DOHH2 (cell line): ENCODE results near the gene PANX2.

Source experiments
- H3F3A ChIP-seq: fragments of 200-600 bp; sonication (generic), shearing (Covaris generic); 2 replicates; pipeline ENCODE4 v1.6.0; 2016; ENCODE audit warnings: antibody characterized with exemption, mild to moderate bottlenecking; ENCODE audit not compliant: control insufficient read depth, insufficient read depth
- H3K27ac ChIP-seq: fragments of 200-600 bp; sonication (generic); 2 replicates; pipeline ENCODE4 v1.5.1; 2014; ENCODE audit warnings: low read depth, mild to moderate bottlenecking, low read length, moderate library complexity
- H3K27me3 ChIP-seq: fragments of 200-600 bp; sonication (generic); 2 replicates; pipeline ENCODE4 v1.6.1; 2014; ENCODE audit warnings: mild to moderate bottlenecking, low read length, mixed read lengths; ENCODE audit not compliant: control insufficient read depth
- H3K36me3 ChIP-seq: fragments of 200-600 bp; sonication (generic); 2 replicates; pipeline ENCODE4 v1.6.1; 2014; ENCODE audit warnings: mild to moderate bottlenecking, low read length, moderate library complexity, mixed read lengths; ENCODE audit not compliant: control insufficient read depth
- H3K4me1 ChIP-seq: fragments of 200-600 bp; sonication (generic); 2 replicates; pipeline ENCODE4 v1.6.1; 2014; ENCODE audit warnings: mild to moderate bottlenecking, low read length, mixed read lengths; ENCODE audit not compliant: control insufficient read depth
- H3K4me2 ChIP-seq: fragments of 200-600 bp; sonication (generic); 2 replicates; pipeline ENCODE4 v1.6.0; 2014; ENCODE audit warnings: mild to moderate bottlenecking, low read length, moderate library complexity
- H3K4me3 ChIP-seq: fragments of 200-600 bp; sonication (generic); 2 replicates; pipeline ENCODE4 v1.5.1; 2014; ENCODE audit warnings: mild to moderate bottlenecking, low read length, mixed read lengths
- H3K79me2 ChIP-seq: fragments of 200-600 bp; sonication (generic); 2 replicates; pipeline ENCODE4 v1.6.1; 2014; ENCODE audit warnings: mild to moderate bottlenecking, low read length, mixed read lengths; ENCODE audit not compliant: control insufficient read depth
- H3K9me2 ChIP-seq: fragments of 200-600 bp; sonication (generic); replicated peaks from 2 replicates; pipeline ENCODE4 v1.6.1; 2014; ENCODE audit warnings: mild to moderate bottlenecking, low read length, mixed read lengths; ENCODE audit not compliant: control insufficient read depth
- H3K9me3 ChIP-seq: fragments of 200-600 bp; sonication (generic); 2 replicates; pipeline ENCODE4 v1.6.1; 2014; ENCODE audit warnings: antibody characterized with exemption, low read length, mixed read lengths; ENCODE audit not compliant: control insufficient read depth, insufficient read depth
- H4K20me1 ChIP-seq: fragments of 200-600 bp; sonication (generic); 2 replicates; pipeline ENCODE4 v1.6.0; 2014; ENCODE audit warnings: low read depth, mild to moderate bottlenecking, antibody characterized with exemption, low read length, moderate library complexity; ENCODE audit not compliant: control insufficient read depth, insufficient read depth
- EZH2phosphoT487 ChIP-seq: fragments of 200-600 bp; sonication (generic); IDR thresholded peaks from 2 replicates; pipeline ENCODE4 v1.6.1; 2017; ENCODE audit warnings: borderline replicate concordance, mild to moderate bottlenecking, antibody characterized with exemption, low read length, moderate library complexity, mixed read lengths
- TF ChIP-seq, protein P1 (sequence below): fragments of 200-600 bp; sonication (generic); IDR thresholded peaks from one replicate; pipeline ENCODE4 v1.5.1; 2014; ENCODE audit warnings: antibody characterized with exemption, mild to moderate bottlenecking, low read depth, low read length; ENCODE audit not compliant: poor library complexity, severe bottlenecking

PANX2 gene

DNA sequence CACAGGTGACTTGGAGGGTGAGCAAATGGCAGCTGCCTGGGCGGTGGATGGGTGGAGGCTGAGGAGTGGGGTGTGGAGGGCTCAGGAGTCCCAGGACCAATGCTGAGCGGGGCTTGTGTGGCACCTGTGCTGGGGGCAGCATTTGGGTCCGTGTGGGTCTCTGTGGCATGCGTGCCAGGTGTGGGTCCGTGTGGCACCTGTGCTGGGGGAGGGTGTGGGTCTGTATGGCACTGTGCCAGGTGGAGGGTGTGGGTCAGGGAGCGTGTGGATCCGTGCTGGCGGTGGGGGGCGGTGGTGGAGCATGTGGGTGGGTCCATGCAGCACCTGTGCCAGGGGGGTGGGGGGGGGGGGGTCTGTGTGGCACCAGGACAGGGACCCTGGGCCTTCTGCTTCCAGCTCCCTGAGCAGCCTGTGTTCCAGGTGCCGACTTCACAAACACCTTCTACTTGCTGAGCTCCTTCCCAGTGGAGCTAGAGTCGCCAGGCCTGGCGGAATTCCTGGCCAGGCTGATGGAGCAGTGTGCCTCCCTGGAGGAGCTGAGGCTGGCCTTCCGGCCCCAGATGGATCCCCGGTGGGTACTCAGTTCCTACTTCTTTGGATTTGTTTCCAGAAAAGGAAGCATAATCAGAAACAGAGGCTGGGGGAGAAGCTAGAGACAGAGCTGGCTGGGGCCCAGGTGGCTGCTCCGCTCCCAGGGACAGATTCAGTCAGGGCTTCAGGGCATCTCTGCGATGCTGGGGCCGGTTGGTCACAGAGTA lies 44.9 kb downstream of the PANX2 start:
- Histone ChIP-seq H3F3A (no peaks in the 10 kb centered on the region), H3K4me3 (no peak overlapping the region), H3K4me2 (no peak overlapping the region), H3K36me3 (peaks cover 90% of the 10 kb centered on the region), H3K9me3 (no peaks in the 10 kb centered on the region), H3K4me1 (no peaks in the 10 kb centered on the region), H3K9me2 (no peaks in the 10 kb centered on the region), H3K79me2 (peaks cover 54% of the 10 kb centered on the region), H3K27me3 (no peaks in the 10 kb centered on the region), H3K27ac (no peak overlapping the region), H4K20me1 (peaks cover 4% of the 10 kb centered on the region; the same call in 1 of the 2 replicates)
- TF ChIP-seq, protein P1, sequence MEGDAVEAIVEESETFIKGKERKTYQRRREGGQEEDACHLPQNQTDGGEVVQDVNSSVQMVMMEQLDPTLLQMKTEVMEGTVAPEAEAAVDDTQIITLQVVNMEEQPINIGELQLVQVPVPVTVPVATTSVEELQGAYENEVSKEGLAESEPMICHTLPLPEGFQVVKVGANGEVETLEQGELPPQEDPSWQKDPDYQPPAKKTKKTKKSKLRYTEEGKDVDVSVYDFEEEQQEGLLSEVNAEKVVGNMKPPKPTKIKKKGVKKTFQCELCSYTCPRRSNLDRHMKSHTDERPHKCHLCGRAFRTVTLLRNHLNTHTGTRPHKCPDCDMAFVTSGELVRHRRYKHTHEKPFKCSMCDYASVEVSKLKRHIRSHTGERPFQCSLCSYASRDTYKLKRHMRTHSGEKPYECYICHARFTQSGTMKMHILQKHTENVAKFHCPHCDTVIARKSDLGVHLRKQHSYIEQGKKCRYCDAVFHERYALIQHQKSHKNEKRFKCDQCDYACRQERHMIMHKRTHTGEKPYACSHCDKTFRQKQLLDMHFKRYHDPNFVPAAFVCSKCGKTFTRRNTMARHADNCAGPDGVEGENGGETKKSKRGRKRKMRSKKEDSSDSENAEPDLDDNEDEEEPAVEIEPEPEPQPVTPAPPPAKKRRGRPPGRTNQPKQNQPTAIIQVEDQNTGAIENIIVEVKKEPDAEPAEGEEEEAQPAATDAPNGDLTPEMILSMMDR = no peak

DNA sequence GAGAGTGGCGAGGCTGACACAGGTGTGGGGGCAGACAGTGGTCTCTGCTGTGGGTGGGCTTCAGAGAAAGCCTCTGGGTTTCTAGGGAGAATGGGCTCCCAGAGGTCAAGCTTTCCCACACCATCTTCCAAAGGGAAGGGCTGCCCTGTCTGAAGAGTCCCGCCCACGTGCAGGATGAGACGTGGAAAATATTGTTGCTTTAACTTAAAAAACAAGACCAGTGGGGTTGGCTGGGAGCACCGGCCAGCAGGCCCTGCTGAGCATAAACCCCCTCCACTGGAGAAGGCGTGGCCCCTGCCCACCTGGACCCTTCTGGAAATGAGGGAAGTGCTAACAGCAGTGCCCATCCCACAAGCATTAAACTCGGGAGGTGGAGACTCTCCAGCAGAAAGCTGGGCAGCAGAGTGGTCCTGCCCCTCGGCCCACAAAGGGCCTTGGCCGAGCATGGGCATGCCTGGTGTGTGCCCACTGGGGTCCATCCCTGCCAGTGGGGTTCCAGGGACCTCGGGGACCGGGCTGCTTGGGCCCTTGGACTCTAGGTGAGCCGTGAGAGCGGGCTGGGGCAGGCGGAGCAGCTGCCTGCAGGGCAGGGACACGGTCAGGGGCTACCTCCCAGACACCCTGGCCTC lies 45.6 kb downstream of the PANX2 start:
- H4K20me1 ChIP-seq = peaks cover 3% of the 10 kb centered on the region; the same call in 1 of the 2 replicates
- H3K4me1 ChIP-seq = no peaks in the 10 kb centered on the region
- peaks cover 47% of the 10 kb centered on the region for H3K79me2 ChIP-seq
- H3F3A ChIP-seq = no peaks in the 10 kb centered on the region
- no peaks in the 10 kb centered on the region for H3K27me3 ChIP-seq
- no peaks in the 10 kb centered on the region for H3K9me2 ChIP-seq
- no peaks in the 10 kb centered on the region for H3K9me3 ChIP-seq
- H3K27ac ChIP-seq = no peak overlapping the region
- no peak overlapping the region for H3K4me2 ChIP-seq
- TF ChIP-seq, protein P1 = no peak
- TF ChIP-seq EZH2phosphoT487 = no peak
- peaks cover 90% of the 10 kb centered on the region for H3K36me3 ChIP-seq
- no peak overlapping the region for H3K4me3 ChIP-seq

DNA sequence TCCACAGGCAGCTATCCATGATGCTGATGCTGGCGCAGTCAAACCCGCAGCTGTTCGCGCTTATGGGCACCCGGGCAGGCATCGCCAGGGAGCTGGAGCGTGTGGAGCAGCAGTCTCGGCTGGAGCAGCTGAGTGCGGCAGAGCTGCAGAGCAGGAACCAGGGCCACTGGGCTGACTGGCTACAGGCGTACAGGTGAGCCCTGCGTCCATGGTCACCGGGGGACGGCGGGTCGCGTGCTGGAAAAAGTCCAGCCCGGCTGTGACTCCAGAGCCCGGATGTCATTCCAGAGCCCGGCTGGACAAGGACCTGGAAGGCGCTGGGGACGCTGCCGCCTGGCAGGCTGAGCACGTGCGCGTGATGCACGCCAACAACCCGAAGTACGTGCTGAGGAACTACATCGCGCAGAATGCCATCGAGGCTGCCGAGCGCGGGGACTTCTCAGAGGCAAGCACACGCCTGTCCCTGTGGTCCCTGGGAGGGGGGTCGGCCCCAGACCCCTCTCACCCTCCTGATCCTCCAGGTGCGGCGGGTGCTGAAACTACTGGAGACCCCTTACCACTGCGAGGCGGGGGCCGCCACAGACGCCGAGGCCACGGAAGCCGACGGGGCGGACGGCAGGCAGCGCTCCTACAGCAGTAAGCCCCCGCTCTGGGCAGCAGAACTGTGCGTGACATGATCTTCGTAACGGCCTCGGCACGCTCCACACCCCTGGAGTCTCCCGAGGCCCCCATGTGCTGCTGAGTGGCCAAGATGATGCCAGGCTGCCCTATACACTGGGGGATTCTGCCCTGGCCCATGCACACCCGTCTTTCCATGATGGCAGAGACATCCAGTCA lies 46.4 kb downstream of the PANX2 start:
- TF ChIP-seq EZH2phosphoT487 = no peak
- TF ChIP-seq, protein P1 = no peak
- no peaks in the 10 kb centered on the region for H3F3A ChIP-seq
- peaks cover 3% of the 10 kb centered on the region; the same call in 1 of the 2 replicates for H4K20me1 ChIP-seq
- H3K4me2 ChIP-seq = no peak overlapping the region
- no peaks in the 10 kb centered on the region for H3K4me1 ChIP-seq
- no peak overlapping the region for H3K4me3 ChIP-seq
- H3K36me3 ChIP-seq = peaks cover 93% of the 10 kb centered on the region
- no peaks in the 10 kb centered on the region for H3K9me2 ChIP-seq
- no peaks in the 10 kb centered on the region for H3K27me3 ChIP-seq
- H3K27ac ChIP-seq = no peak overlapping the region
- H3K79me2 ChIP-seq = peaks cover 40% of the 10 kb centered on the region
- H3K9me3 ChIP-seq = no peaks in the 10 kb centered on the region
